Natural killer cell (primary cell): Measurements from ENCODE around the gene ZDHHC19. TPM values are rescaled to one million over a fixed set of nuclear protein-coding genes. Genes with fewer than 3 reads are reported as not detected.
A peak's percentile ranks its signal among the peaks of the same experiment; 100 is the strongest.

ENCODE experiments used
- ATAC-seq, 3 donors: fragments of 150-1000 bp in 2 of 3; fragments of 200-7000 bp in 1 of 3; cut with Tn5 transposase; 1 replicate in 1 of 3; 2 replicates in 2 of 3; pipeline ENCODE4 v1.10.0; 2021; ENCODE audit warnings: mild to moderate bottlenecking in 2 of 3, moderate library complexity in 2 of 3
- DNase-seq, 2 donors: peaks; one replicate each; pipeline versions ENCODE4 v3.0.0 to v3.0.0-alpha.2; 2013 to 2021; ENCODE audit warnings: mixed read lengths in 1 of 2
- H3K27ac ChIP-seq: one replicate; pipeline ENCODE4 v1.5.1; 2013; ENCODE audit warnings: mild to moderate bottlenecking, low read length
- H3K27me3 ChIP-seq: one replicate; pipeline ENCODE4 v1.6.1; 2013; ENCODE audit warnings: low read length; ENCODE audit not compliant: control insufficient read depth, insufficient read depth
- H3K36me3 ChIP-seq: one replicate; pipeline ENCODE4 v1.6.1; 2013; ENCODE audit warnings: low read length; ENCODE audit not compliant: control insufficient read depth, insufficient read depth
- H3K4me1 ChIP-seq: one replicate; pipeline ENCODE4 v1.6.1; 2013; ENCODE audit warnings: low read length; ENCODE audit not compliant: control insufficient read depth, insufficient read depth
- H3K4me3 ChIP-seq: one replicate; pipeline ENCODE4 v1.5.1; 2013; ENCODE audit warnings: low read length
- H3K9me3 ChIP-seq: one replicate; pipeline ENCODE4 v1.6.1; 2013; ENCODE audit warnings: low read length; ENCODE audit not compliant: control insufficient read depth, insufficient read depth
- H3K27ac Mint-ChIP-seq, 2 donors: one replicate each; pipeline ENCODE4 v1.8.0; 2022; ENCODE audit warnings: mild to moderate bottlenecking in 2 of 2, mixed read lengths in 2 of 2, moderate library complexity in 1 of 2
- H3K27me3 Mint-ChIP-seq, 2 donors: one replicate each; pipeline ENCODE4 v1.8.0; 2022; ENCODE audit warnings: low read depth in 2 of 2, mixed read lengths in 2 of 2
- H3K36me3 Mint-ChIP-seq: one replicate; pipeline ENCODE4 v1.8.0; 2022; ENCODE audit warnings: mixed read lengths
- H3K4me1 Mint-ChIP-seq, 2 donors: one replicate each; pipeline ENCODE4 v1.8.0; 2022; ENCODE audit warnings: mixed read lengths in 2 of 2
- H3K4me3 Mint-ChIP-seq: one replicate; pipeline ENCODE4 v1.8.0; 2022; ENCODE audit warnings: mild to moderate bottlenecking, moderate library complexity, mixed read lengths
- H3K9me3 Mint-ChIP-seq, 2 donors: one replicate each; pipeline ENCODE4 v1.8.0; 2022; ENCODE audit warnings: mixed read lengths in 2 of 2
- WGBS: methylation state at CpG from one replicate; pipeline ENCODE4 v1.1.7; 2013; ENCODE audit warnings: missing lambda C conversion rate; ENCODE audit not compliant: insufficient coverage; 5-methylcytosine and 5-hydroxymethylcytosine counted together
- intact Hi-C: fragments of 100-400 bp; cut with micrococcal nuclease; formaldehyde crosslinking; loops from one replicate; pipeline ENCODE4 v1.14.2; 2022
- total RNA-seq, 4 donors: library from RNA; stranded (reverse); fragments of 120-200 nt in 1 of 4; gene quantifications; one replicate each; pipeline versions ENCODE4 v1.2.3 to v1.2.4, GENCODE V29; 2013 to 2022
- TF ChIP-seq, protein P1 (sequence below): fragments of 200-600 bp; IDR thresholded peaks from one replicate; pipeline ENCODE4 v1.8.0; 2022; ENCODE audit warnings: antibody characterized with exemption

ZDHHC19 gene
- total RNA-seq, 3 donors from 2014 or later (not counting 1 experiment from before 2014, with no cell fraction given) = not detected

DNA sequence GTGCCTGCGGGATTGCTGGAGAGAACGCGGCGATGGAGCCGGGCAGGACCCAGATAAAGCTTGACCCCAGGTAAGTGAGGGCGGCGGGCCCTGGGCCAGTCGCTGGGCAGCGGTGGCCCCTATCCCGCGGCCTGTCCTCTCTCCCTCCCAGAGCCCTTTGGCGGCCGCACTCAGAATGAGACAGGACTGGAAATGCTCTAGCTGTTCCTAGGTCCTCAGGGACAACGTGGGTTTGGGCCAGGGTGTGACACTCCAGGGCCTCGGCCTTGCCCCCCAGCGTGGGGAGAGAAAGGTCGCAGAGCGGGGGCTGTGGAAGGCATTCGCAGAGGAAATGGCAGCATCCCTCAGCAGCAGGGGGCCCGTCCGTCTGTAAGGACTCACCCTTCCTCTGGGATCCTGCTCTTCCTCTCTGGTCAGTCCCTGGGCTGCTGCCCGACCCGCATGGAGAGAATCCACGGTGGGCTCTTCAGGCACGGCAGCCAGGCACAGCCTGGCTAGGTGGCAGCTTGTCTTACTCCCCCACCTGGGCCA, 5.5 kb upstream of the ZDHHC19 start:
- Mint-ChIP-seq H3K36me3 (no peaks in the 10 kb centered on the region), H3K27ac (no peak overlapping the region), H3K27me3 (no peaks in the 10 kb centered on the region), H3K4me1 (peaks cover 14 to 16% of the 10 kb centered on the region in 2 donors), H3K4me3 (no peak overlapping the region), H3K9me3 (no peaks in the 10 kb centered on the region)
- Histone ChIP-seq H3K27ac (no peak overlapping the region), H3K27me3 (no peaks in the 10 kb centered on the region), H3K9me3 (no peaks in the 10 kb centered on the region), H3K36me3 (no peaks in the 10 kb centered on the region), H3K4me1 (peaks cover 21% of the 10 kb centered on the region), H3K4me3 (no peak overlapping the region)
- ATAC-seq = no peak
- WGBS = 89% methylated on average over 25 of the region's 25 CpGs
- intact Hi-C loops = no loop called here
- DNase-seq = no peak
- TF ChIP-seq, protein P1, sequence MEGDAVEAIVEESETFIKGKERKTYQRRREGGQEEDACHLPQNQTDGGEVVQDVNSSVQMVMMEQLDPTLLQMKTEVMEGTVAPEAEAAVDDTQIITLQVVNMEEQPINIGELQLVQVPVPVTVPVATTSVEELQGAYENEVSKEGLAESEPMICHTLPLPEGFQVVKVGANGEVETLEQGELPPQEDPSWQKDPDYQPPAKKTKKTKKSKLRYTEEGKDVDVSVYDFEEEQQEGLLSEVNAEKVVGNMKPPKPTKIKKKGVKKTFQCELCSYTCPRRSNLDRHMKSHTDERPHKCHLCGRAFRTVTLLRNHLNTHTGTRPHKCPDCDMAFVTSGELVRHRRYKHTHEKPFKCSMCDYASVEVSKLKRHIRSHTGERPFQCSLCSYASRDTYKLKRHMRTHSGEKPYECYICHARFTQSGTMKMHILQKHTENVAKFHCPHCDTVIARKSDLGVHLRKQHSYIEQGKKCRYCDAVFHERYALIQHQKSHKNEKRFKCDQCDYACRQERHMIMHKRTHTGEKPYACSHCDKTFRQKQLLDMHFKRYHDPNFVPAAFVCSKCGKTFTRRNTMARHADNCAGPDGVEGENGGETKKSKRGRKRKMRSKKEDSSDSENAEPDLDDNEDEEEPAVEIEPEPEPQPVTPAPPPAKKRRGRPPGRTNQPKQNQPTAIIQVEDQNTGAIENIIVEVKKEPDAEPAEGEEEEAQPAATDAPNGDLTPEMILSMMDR = no peak

DNA sequence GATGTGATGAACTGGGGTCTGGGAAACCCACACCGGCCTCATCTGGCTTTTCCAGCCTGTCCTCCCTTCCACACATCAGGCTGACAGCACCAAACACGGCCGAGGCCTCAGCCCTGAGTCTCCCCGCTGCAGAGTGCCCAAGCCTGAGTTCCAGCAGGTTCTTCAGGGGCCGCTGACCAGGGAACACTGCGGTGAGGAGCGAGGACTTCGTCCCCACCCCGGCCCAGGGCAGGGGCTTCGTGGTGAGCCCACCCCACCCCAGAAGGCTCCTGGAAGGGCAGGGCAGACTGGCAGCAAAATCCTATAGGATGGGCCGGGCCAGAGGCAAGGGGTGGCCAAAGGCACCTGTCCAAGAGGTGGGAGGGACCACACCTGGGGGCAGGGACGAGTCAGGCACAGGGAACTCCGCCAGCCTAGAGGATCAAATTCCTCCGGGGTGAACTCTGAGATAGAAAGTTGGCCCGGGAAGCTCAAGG, 4.9 kb upstream of the ZDHHC19 start, which contains the start of gene SLC51A:
SLC51A (plus strand) TSS at position 446 of the 476 bp plus-strand sequence. CDS start 179 bp downstream, outside the sequence.
- Mint-ChIP-seq H3K4me1 (peaks cover 14 to 16% of the 10 kb centered on the region in 2 donors), H3K27me3 (no peaks in the 10 kb centered on the region), H3K27ac (peak within 1 kb of the TSS in 1 of 2 donors; percentile 15), H3K36me3 (no peaks in the 10 kb centered on the region), H3K9me3 (no peaks in the 10 kb centered on the region), H3K4me3 (peak within 1 kb of the TSS; percentile 7)
- H3K27ac ChIP-seq = no peak within 1 kb of the TSS
- no peaks in the 10 kb centered on the region for H3K36me3 ChIP-seq
- TF ChIP-seq, protein P1 = no peak
- no peaks in the 10 kb centered on the region for H3K9me3 ChIP-seq
- ATAC-seq = no peak
- no peaks in the 10 kb centered on the region for H3K27me3 ChIP-seq
- WGBS = 82% methylated on average over 15 of the region's 15 CpGs
- no peak within 1 kb of the TSS for H3K4me3 ChIP-seq
- intact Hi-C loops = no loop called here
- DNase-seq = no peak
- peaks cover 21% of the 10 kb centered on the region for H3K4me1 ChIP-seq

DNA sequence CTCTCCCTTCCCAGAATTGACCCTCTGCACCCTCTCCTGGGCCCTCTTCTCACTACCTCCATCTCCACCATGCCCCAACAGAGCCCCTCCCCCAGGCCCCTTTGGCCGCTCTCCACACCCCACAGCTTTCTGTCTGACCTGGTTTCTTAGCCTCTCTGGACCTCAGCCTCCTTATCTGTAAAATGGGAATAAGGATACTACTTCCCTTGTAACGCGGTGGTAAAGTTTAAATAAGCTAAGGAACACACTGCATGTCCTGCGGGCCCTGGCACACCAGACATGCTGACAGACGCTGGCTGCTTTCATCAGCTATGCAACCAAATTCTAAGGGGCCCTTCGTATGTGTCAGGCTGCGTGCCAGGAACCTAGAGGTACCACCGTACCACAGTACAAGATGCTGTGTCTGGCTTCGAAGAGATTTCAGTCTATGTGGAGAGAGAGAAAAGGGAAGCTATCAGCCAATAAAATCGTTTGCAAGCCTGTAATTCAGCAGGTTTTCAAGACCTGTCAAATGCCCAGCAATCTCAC, 4.4 kb upstream of the ZDHHC19 start:
- TF ChIP-seq, protein P1 = no peak
- DNase-seq = no peak
- Mint-ChIP-seq H3K4me3 (no peak overlapping the region), H3K27me3 (no peaks in the 10 kb centered on the region), H3K4me1 (peaks cover 14 to 16% of the 10 kb centered on the region in 2 donors), H3K36me3 (no peaks in the 10 kb centered on the region), H3K9me3 (no peaks in the 10 kb centered on the region), H3K27ac (peak overlapping the region in 1 of 2 donors; percentile 15)
- Histone ChIP-seq H3K4me3 (no peak overlapping the region), H3K36me3 (no peaks in the 10 kb centered on the region), H3K27me3 (no peaks in the 10 kb centered on the region), H3K27ac (no peak overlapping the region), H3K4me1 (peaks cover 19% of the 10 kb centered on the region), H3K9me3 (no peaks in the 10 kb centered on the region)
- no peak for ATAC-seq
- intact Hi-C loops = no loop called here
- 81% methylated on average over 10 of the region's 10 CpGs for WGBS
